HEK293 (cell line): ENCODE data around the gene CBY1.

Experiments
- CTCF ChIP-seq: fragments of 450-650 bp; formaldehyde crosslinking; IDR thresholded peaks from 2 replicates; pipeline ENCODE4 v1.5.1; 2016; ENCODE audit warnings: missing biosample characterization, missing genetic modification characterization
- PBX3 ChIP-seq: sonication (generic); formaldehyde crosslinking; IDR thresholded peaks from 2 replicates; pipeline ENCODE4 v1.8.1; 2022; ENCODE audit warnings: mild to moderate bottlenecking, moderate library complexity, missing genetic modification reagents
- REPIN1 ChIP-seq: fragments of 450-650 bp; formaldehyde crosslinking; IDR thresholded peaks from 2 replicates; pipeline ENCODE4 v1.5.1; 2017; ENCODE audit warnings: missing biosample characterization, missing genetic modification characterization, low read depth
- ZFP41 ChIP-seq: fragments of 450-650 bp; formaldehyde crosslinking; IDR thresholded peaks from 2 replicates; pipeline ENCODE4 v1.5.1; 2016; ENCODE audit warnings: missing biosample characterization, missing genetic modification characterization, borderline replicate concordance
- ZNF140 ChIP-seq: fragments of 450-650 bp; formaldehyde crosslinking; IDR thresholded peaks from 2 replicates; pipeline ENCODE4 v1.5.1; 2016; ENCODE audit warnings: missing biosample characterization, missing genetic modification characterization
- ZNF24 ChIP-seq: fragments of 450-650 bp; formaldehyde crosslinking; IDR thresholded peaks from 2 replicates; pipeline ENCODE4 v1.5.1; 2016; ENCODE audit warnings: missing biosample characterization, missing genetic modification characterization
- ZNF501 ChIP-seq: fragments of 450-650 bp; formaldehyde crosslinking; IDR thresholded peaks from 2 replicates; pipeline ENCODE4 v1.5.1; 2016; ENCODE audit warnings: missing biosample characterization, missing genetic modification characterization
- ZNF677 ChIP-seq: fragments of 450-650 bp; IDR thresholded peaks from 2 replicates; pipeline ENCODE4 v1.5.0; 2018; ENCODE audit warnings: missing biosample characterization, mild to moderate bottlenecking, missing genetic modification characterization, moderate library complexity
- ZNF785 ChIP-seq: fragments of 450-650 bp; formaldehyde crosslinking; IDR thresholded peaks from 2 replicates; pipeline ENCODE4 v1.5.1; 2016; ENCODE audit warnings: missing biosample characterization, missing genetic modification characterization
- TF ChIP-seq, protein P1 (sequence below): IDR thresholded peaks from 2 replicates; pipeline ENCODE4 v1.6.1; 2011; ENCODE audit warnings: mild to moderate bottlenecking, low read depth, low read length, borderline replicate concordance
- TF ChIP-seq, protein P2 (sequence below): fragments of 450-650 bp; formaldehyde crosslinking; IDR thresholded peaks from 2 replicates; pipeline ENCODE4 v1.5.1; 2017; ENCODE audit warnings: missing biosample characterization, missing genetic modification characterization

GRCh38 chr22:38608992-38609750 lies 47.3 kb upstream of the CBY1 start:
- TF ChIP-seq ZNF140 = no peak
- TF ChIP-seq, protein P1, sequence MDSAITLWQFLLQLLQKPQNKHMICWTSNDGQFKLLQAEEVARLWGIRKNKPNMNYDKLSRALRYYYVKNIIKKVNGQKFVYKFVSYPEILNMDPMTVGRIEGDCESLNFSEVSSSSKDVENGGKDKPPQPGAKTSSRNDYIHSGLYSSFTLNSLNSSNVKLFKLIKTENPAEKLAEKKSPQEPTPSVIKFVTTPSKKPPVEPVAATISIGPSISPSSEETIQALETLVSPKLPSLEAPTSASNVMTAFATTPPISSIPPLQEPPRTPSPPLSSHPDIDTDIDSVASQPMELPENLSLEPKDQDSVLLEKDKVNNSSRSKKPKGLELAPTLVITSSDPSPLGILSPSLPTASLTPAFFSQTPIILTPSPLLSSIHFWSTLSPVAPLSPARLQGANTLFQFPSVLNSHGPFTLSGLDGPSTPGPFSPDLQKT = no peak
- TF ChIP-seq, protein P2, sequence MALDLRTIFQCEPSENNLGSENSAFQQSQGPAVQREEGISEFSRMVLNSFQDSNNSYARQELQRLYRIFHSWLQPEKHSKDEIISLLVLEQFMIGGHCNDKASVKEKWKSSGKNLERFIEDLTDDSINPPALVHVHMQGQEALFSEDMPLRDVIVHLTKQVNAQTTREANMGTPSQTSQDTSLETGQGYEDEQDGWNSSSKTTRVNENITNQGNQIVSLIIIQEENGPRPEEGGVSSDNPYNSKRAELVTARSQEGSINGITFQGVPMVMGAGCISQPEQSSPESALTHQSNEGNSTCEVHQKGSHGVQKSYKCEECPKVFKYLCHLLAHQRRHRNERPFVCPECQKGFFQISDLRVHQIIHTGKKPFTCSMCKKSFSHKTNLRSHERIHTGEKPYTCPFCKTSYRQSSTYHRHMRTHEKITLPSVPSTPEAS (tag by site-specific recombination) = no peak
- no peak for TF ChIP-seq CTCF (tag by site-specific recombination)
- no peak for TF ChIP-seq ZNF501 (tag by site-specific recombination)
- TF ChIP-seq ZFP41 (tag by site-specific recombination) = no peak
- no peak for TF ChIP-seq PBX3 (CRISPR knock-in tag)
- TF ChIP-seq ZNF677 = no peak
- no peak for TF ChIP-seq ZNF785 (tag by site-specific recombination)
- TF ChIP-seq ZNF24 = no peak
- TF ChIP-seq REPIN1 (tag by site-specific recombination) = no peak
